WTC11 (cell line): Measurements from ENCODE around the gene AGFG2.
"Not testable (repeated sequence)": the region's sequence is repeated elsewhere in the genome, so short reads cannot be mapped to it uniquely, and the experiment has no call there.

Experiments
- CBFB ChIP-seq: sonication (generic); formaldehyde crosslinking; IDR thresholded peaks from 2 replicates; pipeline ENCODE4 v1.8.1; 2022; ENCODE audit warnings: mild to moderate bottlenecking, low read depth, missing genetic modification reagents
- NFYB ChIP-seq: sonication (generic); formaldehyde crosslinking; conservative IDR thresholded peaks from 2 replicates; pipeline ENCODE4 v1.8.0; 2022; ENCODE audit warnings: low read depth, missing genetic modification reagents
- SP1 ChIP-seq: sonication (generic); formaldehyde crosslinking; conservative IDR thresholded peaks from 2 replicates; pipeline ENCODE4 v1.8.1; 2022; ENCODE audit warnings: missing genetic modification reagents

DNA sequence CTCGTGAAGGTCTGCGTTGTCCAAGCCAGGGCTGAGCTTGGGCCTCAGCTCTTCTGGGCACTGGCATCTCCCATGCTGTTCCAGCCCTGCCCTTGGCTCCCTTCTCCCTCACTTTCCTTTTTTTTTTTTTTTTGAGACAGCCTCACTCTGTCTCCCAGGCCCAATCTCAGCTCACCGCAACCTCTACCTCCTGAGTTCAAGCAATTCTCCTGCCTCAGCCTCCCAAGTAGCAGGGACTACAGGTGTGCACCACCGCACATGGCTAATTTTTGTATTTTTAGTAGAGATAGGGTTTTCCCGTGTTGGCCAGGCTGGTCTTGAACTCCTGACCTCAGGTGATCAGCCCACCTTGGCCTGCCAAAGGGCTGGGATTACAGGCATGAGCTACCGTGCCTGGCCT is 25.4 kb downstream of the AGFG2 start:
- not testable (repeated sequence) for TF ChIP-seq CBFB; NFYB (CRISPR knock-in tag); SP1 (CRISPR knock-in tag)
